HCT116 (cell line): Measurements from ENCODE around the gene TOR1AIP1. TPM values are rescaled to one million over a fixed set of nuclear protein-coding genes. Genes with fewer than 3 reads are reported as not detected.

Source experiments
- ATAC-seq: fragments of 200-7000 bp; cut with Tn5 transposase; 2 replicates; pipeline ENCODE4 v1.9.1; 2020; ENCODE audit warnings: mild to moderate bottlenecking, moderate library complexity
- BruUV-seq: library from RNA; stranded (reverse); fragments of 400-500 nt; replicated peaks from 2 replicates; lab custom pipeline; 2021; lab: Mats Ljungman, UMichigan
- CTCF ChIA-PET: fragments of 300-600 bp; sonication (Branson Sonifier 250); formaldehyde crosslinking; loops from one replicate; lab custom pipeline; 2021; ENCODE audit warnings: antibody characterized with exemption; lab: Charles Lee
- POLR2A ChIA-PET: fragments of 300-600, 350-600 bp; sonication (Branson Sonifier 250); formaldehyde crosslinking; loops from one replicate; lab custom pipeline; 2021; ENCODE audit warnings: antibody characterized with exemption; lab: Charles Lee
- RAD21 ChIA-PET, 2 experiments: fragments of 300-600 bp; sonication (Branson Sonifier 250); formaldehyde crosslinking; loops; one replicate each; lab custom pipeline; 2023; ENCODE audit warnings: low total read pairs in 2 of 2; ENCODE audit not compliant: uncharacterized antibody in 2 of 2, unreplicated experiment in 2 of 2, low non-redundant PET in 1 of 2; lab: Charles Lee
- DNase-seq: peaks from one replicate; pipeline ENCODE4 v3.0.0-alpha.2; 2010; ENCODE audit warnings: low read depth, low spot score
- H2AFZ ChIP-seq: fragments of 200-600 bp; shearing (Covaris generic), sonication (generic); 2 replicates; pipeline ENCODE4 v1.6.1; 2017; ENCODE audit warnings: low read depth, mixed run types, mixed read lengths, antibody characterized with exemption, low read length; ENCODE audit not compliant: poor library complexity, severe bottlenecking
- H3K27ac ChIP-seq: 2 replicates; pipeline ENCODE4 v1.5.1; 2012; ENCODE audit warnings: low read depth, low read length
- H3K27me3 ChIP-seq: fragments of 200-600 bp; sonication (generic); 2 replicates; pipeline ENCODE4 v1.6.1; 2016; ENCODE audit warnings: mixed run types, low read length, mixed read lengths; ENCODE audit not compliant: insufficient read depth
- H3K36me3 ChIP-seq, 2 experiments: fragments of 200-500 bp in 1 of 2; fragments of 200-600 bp in 1 of 2; sonication (Bioruptor generic) in 1 of 2; sonication (generic) in 1 of 2; 2 replicates each; pipeline versions ENCODE4 v1.5.1 to v1.6.1; 2014 to 2016; ENCODE audit warnings: low read length in 2 of 2, inconsistent platforms in 1 of 2, mixed read lengths in 1 of 2, mixed run types in 1 of 2; ENCODE audit not compliant: insufficient read depth in 2 of 2, control insufficient read depth in 1 of 2
- H3K4me1 ChIP-seq, 2 experiments: fragments of 200-600 bp in 1 of 2; sonication (generic) in 1 of 2; 2 replicates each; pipeline versions ENCODE4 v1.5.1 to v1.6.1; 2012 to 2017; ENCODE audit warnings: low read length in 2 of 2, inconsistent platforms in 1 of 2, mild to moderate bottlenecking in 1 of 2, mixed read lengths in 1 of 2, mixed run types in 1 of 2, moderate library complexity in 1 of 2; ENCODE audit not compliant: insufficient read depth in 2 of 2, control insufficient read depth in 1 of 2
- H3K4me2 ChIP-seq: fragments of 200-600 bp; sonication (generic); 2 replicates; pipeline ENCODE4 v1.6.1; 2017; ENCODE audit warnings: mixed run types, low read length, mixed read lengths
- H3K4me3 ChIP-seq, 2 experiments: fragments of 200-600 bp in 1 of 2; sonication (generic) in 1 of 2; replicated peaks in 1 of 2; 2 replicates each; pipeline ENCODE4 v1.5.1; 2011 to 2016; ENCODE audit warnings: low read length in 2 of 2, control low read depth in 1 of 2, low read depth in 1 of 2, mild to moderate bottlenecking in 1 of 2, mixed read lengths in 1 of 2, mixed run types in 1 of 2
- H3K79me2 ChIP-seq: fragments of 200-600 bp; sonication (generic); 2 replicates; pipeline ENCODE4 v1.6.1; 2017; ENCODE audit warnings: mild to moderate bottlenecking, mixed run types, low read length, moderate library complexity, mixed read lengths; ENCODE audit not compliant: insufficient read depth
- H3K9ac ChIP-seq: fragments of 200-600 bp; sonication (generic); 2 replicates; pipeline ENCODE4 v1.6.1; 2016; ENCODE audit warnings: low read length, mixed read lengths
- H3K9me2 ChIP-seq: fragments of 200-600 bp; sonication (generic), shearing (Covaris generic); 2 replicates; pipeline ENCODE4 v1.6.1; 2017; ENCODE audit warnings: mixed run types, mild to moderate bottlenecking, moderate library complexity; ENCODE audit not compliant: insufficient read depth
- H3K9me3 ChIP-seq, 2 experiments: fragments of 200-500 bp in 1 of 2; fragments of 200-600 bp in 1 of 2; sonication (Bioruptor generic) in 1 of 2; sonication (generic) in 1 of 2; 2 replicates each; pipeline ENCODE4 v1.6.1; 2014 to 2017; ENCODE audit warnings: low read length in 2 of 2, mixed read lengths in 2 of 2, inconsistent platforms in 1 of 2, low read depth in 1 of 2, mild to moderate bottlenecking in 1 of 2, mixed run types in 1 of 2, moderate library complexity in 1 of 2; ENCODE audit not compliant: control insufficient read depth in 1 of 2, insufficient read depth in 1 of 2
- H4K20me1 ChIP-seq: fragments of 200-600 bp; sonication (generic), shearing (Covaris generic); 2 replicates; pipeline ENCODE4 v1.6.1; 2017; ENCODE audit warnings: mixed run types, mild to moderate bottlenecking, moderate library complexity; ENCODE audit not compliant: insufficient read depth
- ELF1 ChIP-seq: IDR thresholded peaks from 2 replicates; pipeline ENCODE4 v1.6.1; 2012; ENCODE audit warnings: low read depth, borderline replicate concordance
- EZH2phosphoT487 ChIP-seq: fragments of 200-600 bp; IDR thresholded peaks from 2 replicates; pipeline ENCODE4 v1.6.1; 2018; ENCODE audit warnings: antibody characterized with exemption, borderline replicate concordance
- JUND ChIP-seq: IDR thresholded peaks from 2 replicates; pipeline ENCODE4 v1.6.1; 2012
- MAX ChIP-seq: IDR thresholded peaks from 2 replicates; pipeline ENCODE4 v1.6.1; 2012
- REST ChIP-seq: IDR thresholded peaks from 2 replicates; pipeline ENCODE4 v1.6.1; 2012; ENCODE audit warnings: low read depth
- TCF7L2 ChIP-seq: IDR thresholded peaks from 2 replicates; pipeline ENCODE4 v1.7.0; 2011; ENCODE audit warnings: borderline replicate concordance, inconsistent platforms; ENCODE audit not compliant: insufficient read depth, insufficient read length; ENCODE audit errors: extremely low read depth
- intact Hi-C: fragments of 100-400 bp; cut with micrococcal nuclease; formaldehyde crosslinking; loops from 2 replicates; pipeline ENCODE4 v1.10.0; 2022
- total RNA-seq: library from RNA; stranded (reverse); gene quantifications from one replicate; pipeline ENCODE4 v1.2.1, GENCODE V29; 2021; ENCODE audit not compliant: unreplicated experiment

The TOR1AIP1 gene
- total RNA-seq, 1 experiment from 2014 or later, result 30.5 TPM

GRCh38 chr1:179865377-179865776 lies 16.7 kb upstream of the TOR1AIP1 start:
- intact Hi-C loops, result loop anchor here (5.0 to 10.0 kb wide), 2 partner anchors 158 to 609 kb away; no protein-coding TSS in a partner anchor
- H3K36me3 ChIP-seq, result peaks cover 30 to 55% of the 10 kb centered on the region in 2 experiments

More at GRCh38 chr1:179865377-179865776, 16.7 kb upstream of the TOR1AIP1 start:
- Histone ChIP-seq H3K4me3 (no peak overlapping the region), H3K9me2 (no peaks in the 10 kb centered on the region), H3K79me2 (peaks cover 96% of the 10 kb centered on the region), H4K20me1 (peaks cover 13% of the 10 kb centered on the region; the same call in 1 of the 2 replicates), H3K9ac (no peak overlapping the region), H3K27ac (no peak overlapping the region), H2AFZ (no peak overlapping the region), H3K9me3 (no peaks in the 10 kb centered on the region), H3K4me2 (no peak overlapping the region), H3K27me3 (no peaks in the 10 kb centered on the region), H3K4me1 (no peaks in the 10 kb centered on the region)
- no peak for TF ChIP-seq EZH2phosphoT487
- no peak for TF ChIP-seq MAX
- no peak for TF ChIP-seq TCF7L2
- TF ChIP-seq JUND, result no peak
- TF ChIP-seq REST, result no peak
- TF ChIP-seq ELF1, result no peak
- no TSS peak for BruUV-seq
- CTCF ChIA-PET, result interaction anchor here (1.1 to 1.4 kb wide), 2 partner anchors 51 to 314 kb away, joined by 4 read pairs; no protein-coding TSS in a partner anchor
- RAD21 ChIA-PET, result no interaction called here
- POLR2A ChIA-PET, result no interaction called here
- ATAC-seq, result no peak
- DNase-seq, result no peak
